Rectal smooth muscle tissue (tissue), 1 donor: ENCODE results near the gene RALY.

Experiments used
- H3K27ac ChIP-seq: one replicate; pipeline ENCODE4 v1.7.0; 2013; ENCODE audit warnings: low read depth, low read length, inconsistent platforms
- H3K27me3 ChIP-seq: one replicate; pipeline ENCODE4 v1.7.0; 2013; ENCODE audit warnings: low read length; ENCODE audit not compliant: control insufficient read depth, insufficient read depth
- H3K36me3 ChIP-seq: one replicate; pipeline ENCODE4 v1.7.0; 2013; ENCODE audit warnings: low read length; ENCODE audit not compliant: control insufficient read depth, insufficient read depth
- H3K4me1 ChIP-seq: one replicate; pipeline ENCODE4 v1.7.0; 2013; ENCODE audit warnings: low read length; ENCODE audit not compliant: control insufficient read depth, insufficient read depth
- H3K4me3 ChIP-seq: one replicate; pipeline ENCODE4 v1.7.0; 2013; ENCODE audit warnings: low read length
- H3K9ac ChIP-seq: one replicate; pipeline ENCODE4 v1.7.0; 2013; ENCODE audit warnings: low read length

RALY gene

DNA sequence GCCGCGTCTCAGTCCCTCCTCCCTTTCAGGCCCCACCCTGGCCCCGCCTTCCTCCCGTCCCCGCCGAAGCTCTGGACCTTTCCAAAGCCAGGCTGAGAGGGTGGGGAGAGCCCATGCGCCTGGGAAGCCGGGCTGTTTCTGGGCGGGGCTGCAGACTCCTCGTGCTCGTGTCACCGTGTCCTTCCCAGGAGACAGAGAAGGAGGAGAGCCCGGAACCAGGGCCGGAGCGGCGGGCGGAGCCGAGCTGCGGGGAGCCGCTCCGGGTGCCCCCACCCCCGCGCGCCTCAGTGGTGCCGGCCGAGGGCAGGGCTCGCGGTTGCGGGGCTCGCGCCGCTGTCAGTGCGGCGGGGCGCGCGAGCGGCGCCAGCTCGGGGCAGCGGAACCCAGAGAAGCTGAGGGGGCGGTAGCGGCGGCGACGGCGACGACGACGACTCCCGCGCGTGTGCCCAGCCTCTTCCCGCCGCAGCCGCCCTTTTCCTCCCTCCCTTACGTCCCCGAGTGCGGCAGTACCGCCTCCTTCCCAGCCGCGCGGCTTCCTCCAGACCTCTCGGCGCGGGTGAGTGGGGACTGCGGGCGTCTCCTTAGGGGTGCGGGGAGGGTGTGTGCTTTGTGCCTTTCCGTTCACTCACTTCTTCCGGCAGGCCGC, at the start of gene RALY:
Gene RALY, plus strand, starts transcription at position 336 of the 646 bp plus-strand sequence. CDS start 78,164 bp downstream, outside the sequence.
- peak within 1 kb of the TSS; percentile 79 for H3K4me3 ChIP-seq
- H3K9ac ChIP-seq = peak within 1 kb of the TSS; percentile 76
- no peaks in the 10 kb centered on the region for H3K36me3 ChIP-seq
- peak within 1 kb of the TSS; percentile 96 for H3K27ac ChIP-seq
- H3K27me3 ChIP-seq = no peaks in the 10 kb centered on the region
- H3K4me1 ChIP-seq = peaks cover 23% of the 10 kb centered on the region

DNA sequence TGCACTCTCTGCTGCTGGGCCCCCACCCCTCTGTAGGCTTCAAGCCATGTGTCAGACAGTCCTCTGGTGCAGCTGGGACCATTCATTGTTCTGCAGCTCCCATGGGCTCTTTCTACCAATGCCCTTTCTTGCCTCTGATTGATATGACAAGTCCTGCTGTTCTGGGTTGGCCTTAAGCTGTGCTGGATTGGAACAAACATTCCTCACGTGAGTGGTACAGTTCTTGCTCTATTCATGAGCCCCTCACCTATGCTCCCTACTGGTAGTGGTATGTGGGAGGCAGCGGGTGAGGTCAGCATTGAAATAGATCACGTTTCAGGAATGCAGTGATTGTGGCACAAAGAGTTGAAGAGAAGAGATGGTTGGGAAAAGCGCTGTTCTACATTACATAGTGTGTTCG, 48.8 kb upstream of the RALY start:
- Histone ChIP-seq H3K27me3 (no peaks in the 10 kb centered on the region), H3K36me3 (no peaks in the 10 kb centered on the region), H3K4me3 (no peak overlapping the region), H3K4me1 (no peaks in the 10 kb centered on the region), H3K27ac (no peak overlapping the region), H3K9ac (no peak overlapping the region)

DNA sequence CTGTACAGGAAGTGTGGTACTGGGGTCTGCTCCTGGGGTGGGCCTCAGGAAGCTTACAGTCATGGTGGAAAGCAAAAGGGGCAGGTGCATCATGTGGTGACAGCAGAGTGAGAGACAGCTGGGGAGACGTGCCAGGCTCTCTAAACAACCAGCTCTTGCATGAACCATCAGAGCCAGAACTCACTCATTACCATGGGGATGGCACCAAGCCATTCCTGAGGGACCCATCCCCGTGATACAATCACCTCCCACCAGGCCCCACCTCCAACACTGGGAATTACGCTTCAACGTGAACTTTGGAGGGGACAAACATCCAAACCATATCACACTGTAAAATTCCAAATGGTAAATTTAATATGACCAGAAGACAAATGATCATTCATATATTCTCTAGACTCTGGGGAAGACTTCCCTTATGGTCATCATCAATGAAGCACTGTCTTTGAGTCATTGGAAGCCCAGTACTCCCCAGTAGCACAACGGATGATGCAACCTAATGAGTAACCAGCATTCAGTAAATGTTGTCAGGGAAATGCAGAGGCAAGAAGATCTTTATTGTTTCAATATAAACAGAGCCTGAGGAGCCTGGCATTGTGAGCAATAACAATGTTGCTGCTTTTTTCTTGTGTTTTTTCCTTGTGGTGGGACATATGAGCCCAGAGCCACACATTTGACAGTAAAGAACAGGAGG, 48.2 kb upstream of the RALY start:
- Histone ChIP-seq H3K4me3 (no peak overlapping the region), H3K27me3 (no peaks in the 10 kb centered on the region), H3K36me3 (no peaks in the 10 kb centered on the region), H3K9ac (no peak overlapping the region), H3K27ac (no peak overlapping the region), H3K4me1 (no peaks in the 10 kb centered on the region)

DNA sequence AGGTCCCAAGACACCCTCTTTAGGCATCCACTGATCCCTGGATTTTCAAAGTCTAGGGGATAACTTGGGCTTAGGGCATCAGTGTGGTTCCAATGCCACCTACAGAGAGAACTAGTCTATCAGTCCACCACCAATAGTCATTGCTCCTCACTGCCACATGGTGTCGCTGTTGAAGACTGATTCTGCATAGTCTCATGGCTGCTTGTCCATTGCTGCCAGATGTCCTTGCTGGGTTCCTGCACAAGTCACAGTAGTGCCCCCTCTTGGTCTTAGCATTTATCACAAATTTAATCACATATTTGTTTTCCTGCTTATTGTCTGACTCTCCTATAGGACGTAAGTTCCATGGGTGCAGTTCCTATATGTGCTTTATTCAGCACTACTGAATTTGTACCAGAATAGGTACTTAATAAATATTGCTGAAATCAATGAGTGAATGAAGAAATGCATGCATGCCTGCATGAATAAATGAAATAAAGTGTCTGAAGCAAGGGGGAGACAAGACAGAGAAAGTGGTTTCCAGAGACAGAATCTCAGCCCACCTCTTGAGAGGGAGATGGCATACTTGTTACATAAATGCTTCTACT, 45.9 kb upstream of the RALY start:
- H3K9ac ChIP-seq = no peak overlapping the region
- H3K4me3 ChIP-seq = no peak overlapping the region
- no peak overlapping the region for H3K27ac ChIP-seq
- H3K27me3 ChIP-seq = no peaks in the 10 kb centered on the region
- no peaks in the 10 kb centered on the region for H3K4me1 ChIP-seq
- H3K36me3 ChIP-seq = no peaks in the 10 kb centered on the region

DNA sequence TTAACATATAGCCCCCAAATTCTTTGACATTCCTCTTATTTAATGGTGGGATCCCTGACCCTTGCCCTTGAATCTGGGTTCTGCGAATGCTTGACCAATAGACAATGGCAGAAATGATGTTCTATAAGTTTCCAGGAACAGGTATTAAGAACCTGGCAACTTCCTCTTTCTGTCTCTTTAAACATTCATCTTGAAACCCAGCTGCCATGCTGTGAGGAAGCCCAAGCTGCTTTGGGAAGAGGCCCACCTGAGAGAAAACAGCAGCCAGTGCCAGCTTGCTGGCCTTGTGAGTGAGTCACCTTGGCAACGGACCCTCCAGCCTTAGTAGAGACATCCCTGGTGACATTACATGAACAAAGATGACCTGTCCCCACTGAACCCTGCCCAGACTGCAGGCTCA, 45.2 kb upstream of the RALY start:
- no peak overlapping the region for H3K9ac ChIP-seq
- no peak overlapping the region for H3K27ac ChIP-seq
- no peak overlapping the region for H3K4me3 ChIP-seq

DNA sequence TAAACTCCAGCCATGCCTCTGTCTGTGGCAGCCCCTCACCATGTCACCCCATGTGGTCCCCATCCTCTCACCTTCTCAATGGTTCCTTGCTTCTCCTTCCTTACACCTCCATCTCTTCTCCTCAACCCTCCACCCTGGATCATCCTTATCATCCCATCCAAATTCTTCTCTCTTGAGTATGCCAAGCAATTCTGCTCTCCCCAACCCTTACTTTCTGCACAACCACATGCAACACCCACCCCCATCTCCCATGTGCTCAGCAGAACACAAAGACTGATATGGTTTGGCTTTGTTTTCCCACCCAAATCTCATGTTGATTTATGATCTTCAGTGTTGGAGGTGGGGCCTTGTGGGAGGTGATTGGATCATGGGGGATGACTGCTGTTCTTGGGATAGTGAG, 42.5 kb upstream of the RALY start:
- H3K4me3 ChIP-seq = no peak overlapping the region
- no peak overlapping the region for H3K9ac ChIP-seq
- H3K4me1 ChIP-seq = no peaks in the 10 kb centered on the region
- H3K27me3 ChIP-seq = no peaks in the 10 kb centered on the region
- no peak overlapping the region for H3K27ac ChIP-seq
- no peaks in the 10 kb centered on the region for H3K36me3 ChIP-seq

More for the DNA sequence above, 45.2 kb upstream of the RALY start:
- H3K4me1 ChIP-seq = no peaks in the 10 kb centered on the region
- H3K36me3 ChIP-seq = no peaks in the 10 kb centered on the region
- no peaks in the 10 kb centered on the region for H3K27me3 ChIP-seq

DNA sequence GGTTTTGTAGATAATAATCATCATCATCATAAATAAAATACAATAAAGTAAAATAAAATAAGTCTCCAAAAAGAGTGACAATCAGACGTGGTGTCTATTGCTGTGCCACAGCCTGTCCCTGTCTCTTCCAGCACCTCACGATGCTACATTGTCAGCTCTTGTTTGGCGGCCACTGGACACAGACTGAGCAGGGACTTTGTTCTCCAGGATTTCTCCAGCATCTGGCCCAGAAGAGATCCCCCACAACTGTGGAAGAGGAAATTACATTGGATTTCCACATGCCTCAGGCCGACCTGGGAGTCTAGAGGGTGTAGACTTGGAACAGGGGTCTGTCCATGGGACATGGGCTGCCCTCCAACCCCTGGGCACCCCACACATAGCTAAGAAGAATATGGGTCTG, 39.2 kb upstream of the RALY start:
- H3K27me3 ChIP-seq = no peaks in the 10 kb centered on the region
- no peaks in the 10 kb centered on the region for H3K36me3 ChIP-seq
- no peaks in the 10 kb centered on the region for H3K4me1 ChIP-seq
- H3K9ac ChIP-seq = no peak overlapping the region
- no peak overlapping the region for H3K4me3 ChIP-seq
- no peak overlapping the region for H3K27ac ChIP-seq

DNA sequence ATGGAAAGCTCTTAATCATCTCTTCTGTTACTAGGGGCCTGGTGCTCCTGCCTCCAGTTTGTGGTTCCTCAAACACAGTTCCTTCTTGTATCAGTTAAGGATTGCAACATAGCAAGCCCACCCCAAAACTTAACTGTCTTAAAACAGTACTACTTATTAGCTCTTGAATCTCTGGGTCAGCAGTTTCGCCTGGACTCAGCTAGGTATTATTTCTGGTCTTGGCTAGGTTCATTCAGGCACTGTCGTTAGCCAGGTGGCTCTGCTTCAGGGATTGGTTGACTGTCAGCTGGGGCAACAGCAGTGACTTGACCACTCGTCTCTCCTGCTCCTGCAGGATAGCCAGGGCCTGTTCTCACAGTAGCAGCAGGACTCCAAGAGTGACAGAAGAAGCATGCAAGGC, 30.0 kb upstream of the RALY start:
- H3K36me3 ChIP-seq = no peaks in the 10 kb centered on the region
- no peaks in the 10 kb centered on the region for H3K27me3 ChIP-seq
- H3K4me1 ChIP-seq = peaks cover 2% of the 10 kb centered on the region
- no peak overlapping the region for H3K9ac ChIP-seq
- H3K4me3 ChIP-seq = no peak overlapping the region
- no peak overlapping the region for H3K27ac ChIP-seq

DNA sequence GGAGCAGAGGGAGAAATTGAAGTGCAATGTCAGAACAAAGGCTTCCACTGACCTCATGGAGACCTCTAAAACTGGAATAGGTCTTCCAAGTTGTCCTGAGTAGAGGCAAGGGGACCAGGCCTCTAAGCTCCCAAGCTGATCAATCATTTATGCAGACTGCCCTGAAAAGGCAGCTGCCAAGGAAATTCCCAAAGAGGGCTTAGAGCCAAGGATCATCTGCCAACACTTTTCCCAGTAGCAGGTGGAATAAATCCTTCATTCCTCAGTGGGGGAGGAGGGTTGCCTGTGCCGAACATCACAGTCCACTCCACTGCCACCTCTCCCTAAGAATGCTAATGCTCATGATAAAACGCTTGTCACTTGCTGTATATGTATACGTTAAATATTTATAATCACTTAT, 29.3 kb upstream of the RALY start:
- peaks cover 2% of the 10 kb centered on the region for H3K4me1 ChIP-seq
- no peak overlapping the region for H3K4me3 ChIP-seq
- H3K27ac ChIP-seq = no peak overlapping the region
- H3K27me3 ChIP-seq = no peaks in the 10 kb centered on the region
- H3K9ac ChIP-seq = no peak overlapping the region
- H3K36me3 ChIP-seq = no peaks in the 10 kb centered on the region

DNA sequence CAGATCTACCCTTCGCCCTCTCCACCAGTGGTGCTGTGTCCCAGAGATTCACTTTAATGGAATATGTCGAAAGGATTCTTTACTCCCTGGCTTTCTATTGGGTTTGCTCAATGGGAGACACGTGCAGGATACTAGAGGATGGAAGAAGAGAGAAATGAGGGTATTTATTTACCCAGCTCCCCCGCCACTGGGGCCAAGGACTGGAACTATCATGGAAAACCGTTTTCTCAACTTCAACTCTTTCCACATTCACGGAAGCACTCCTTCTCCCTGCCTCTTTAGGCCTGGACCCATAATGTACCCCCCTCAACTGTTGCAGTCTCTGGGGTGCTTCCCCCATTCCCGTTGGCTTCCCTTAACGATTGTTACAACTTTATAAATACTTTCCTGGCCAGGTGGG, 26.6 kb upstream of the RALY start:
- no peaks in the 10 kb centered on the region for H3K27me3 ChIP-seq
- no peak overlapping the region for H3K9ac ChIP-seq
- peaks cover 13% of the 10 kb centered on the region for H3K4me1 ChIP-seq
- no peaks in the 10 kb centered on the region for H3K36me3 ChIP-seq
- no peak overlapping the region for H3K4me3 ChIP-seq
- no peak overlapping the region for H3K27ac ChIP-seq

DNA sequence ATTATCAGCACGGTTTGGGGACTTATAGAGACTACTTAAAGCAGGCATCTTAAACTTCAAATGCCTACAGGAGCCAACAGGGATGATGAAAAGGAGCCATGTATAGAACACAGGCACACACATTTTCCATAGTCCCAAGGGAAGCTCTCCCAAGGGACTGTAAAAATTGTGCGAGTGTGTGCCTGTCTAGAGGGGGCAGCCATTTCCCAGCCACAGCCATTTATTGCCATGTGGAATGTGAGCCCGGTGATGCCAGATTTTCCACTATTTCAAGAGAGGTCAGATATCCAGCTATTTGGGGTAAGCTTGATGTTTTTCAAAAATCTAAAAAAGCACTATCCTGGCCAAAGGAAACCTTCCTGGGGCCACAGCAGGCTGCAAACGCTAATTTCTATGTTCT, 24.1 kb upstream of the RALY start:
- Histone ChIP-seq H3K9ac (no peak overlapping the region), H3K27ac (no peak overlapping the region), H3K4me1 (peaks cover 10% of the 10 kb centered on the region), H3K36me3 (no peaks in the 10 kb centered on the region), H3K27me3 (no peaks in the 10 kb centered on the region), H3K4me3 (no peak overlapping the region)

DNA sequence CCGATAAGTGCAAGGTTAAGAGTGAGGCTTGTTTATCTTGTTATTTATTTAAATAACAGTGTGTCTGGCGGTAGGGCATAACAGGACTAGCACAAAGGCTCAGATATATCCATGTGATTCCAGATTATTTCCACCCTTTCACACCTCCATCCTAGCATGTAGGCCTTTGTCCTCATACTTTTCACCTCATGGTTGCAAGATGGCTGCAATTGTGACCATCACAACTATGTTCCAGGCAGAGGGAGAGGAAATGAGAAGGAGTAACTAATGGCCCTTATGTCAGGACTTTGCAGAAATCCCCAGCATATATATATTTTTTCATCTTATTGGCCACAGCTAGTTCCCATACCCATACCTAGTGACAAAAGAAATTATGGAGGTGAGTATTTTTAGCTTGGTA, 23.5 kb upstream of the RALY start:
- Histone ChIP-seq H3K36me3 (no peaks in the 10 kb centered on the region), H3K27me3 (no peaks in the 10 kb centered on the region), H3K9ac (no peak overlapping the region), H3K4me1 (peaks cover 10% of the 10 kb centered on the region), H3K4me3 (no peak overlapping the region), H3K27ac (peak overlapping the region; percentile 48)
